GM12878 (cell line): ENCODE data around the gene CDK11B. TPM values are rescaled to one million over a fixed set of nuclear protein-coding genes. Genes with fewer than 3 reads are reported as not detected.

Experiments used
- BMI1 ChIP-seq: fragments of 450-650 bp; IDR thresholded peaks from 2 replicates; pipeline ENCODE4 v1.6.1; 2016; ENCODE audit warnings: mild to moderate bottlenecking, moderate library complexity, borderline replicate concordance
- NR2C2 ChIP-seq: IDR thresholded peaks from 2 replicates; pipeline ENCODE4 v1.6.1; 2011; ENCODE audit warnings: borderline replicate concordance, low read depth; ENCODE audit not compliant: control insufficient read depth, insufficient read length
- RAD51 ChIP-seq: fragments of 450-650 bp; IDR thresholded peaks from 2 replicates; pipeline ENCODE4 v1.6.1; 2016; ENCODE audit warnings: moderate library complexity, mild to moderate bottlenecking, inconsistent platforms
- YBX1 ChIP-seq: fragments of 450-650 bp; IDR thresholded peaks from 2 replicates; pipeline ENCODE4 v1.6.1; 2016; ENCODE audit warnings: antibody characterized with exemption
- ZBTB11 ChIP-seq: fragments of 450-650 bp; formaldehyde crosslinking; IDR thresholded peaks from 2 replicates; pipeline ENCODE4 v1.5.0; 2022; ENCODE audit warnings: mild to moderate bottlenecking, missing genetic modification characterization
- ZBTB33 ChIP-seq: fragments of 450-650 bp; IDR thresholded peaks from 2 replicates; pipeline ENCODE4 v1.6.1; 2017; ENCODE audit warnings: mild to moderate bottlenecking
- ZNF592 ChIP-seq: fragments of 450-650 bp; IDR thresholded peaks from 2 replicates; pipeline ENCODE4 v1.6.1; 2017; ENCODE audit warnings: mild to moderate bottlenecking, moderate library complexity
- polyA plus RNA-seq, 11 experiments: library from polyadenylated mRNA; depleted of rRNA in 4 of 11; unstranded in 6 of 11; stranded (reverse) in 5 of 11; fragments of >200 nt; fragmentation: Nextera tagmentation in 4 of 11; fragmentation: Illumina TruSeq in 1 of 11; extraction: Ambion mirVana in 4 of 11; extraction: Trizol in 1 of 11; gene quantifications; 1 replicate in 1 of 11; 2 replicates in 10 of 11; pipeline versions ENCODE4 v1.2.1 to v1.2.3, GENCODE V29; 2011 to 2016; ENCODE audit warnings: inconsistent platforms in 2 of 11, missing spikeins in 2 of 11, low read depth in 1 of 11
- total RNA-seq, 4 experiments: library from RNA; depleted of rRNA in 3 of 4; stranded (reverse); fragments of >200 nt in 3 of 4; fragmentation: Illumina TruSeq in 1 of 4; extraction: Trizol in 1 of 4; gene quantifications; 2 replicates each; pipeline versions ENCODE4 v1.2.1 to v1.2.3, GENCODE V29; 2013 to 2021

Gene CDK11B
- total and polyA plus RNA-seq, 10 of the 15 experiments (the other 5 are each of a cell fraction or from before 2014, with no cell fraction given) = 3.2 to 30.9 (median 18.0) TPM

GRCh38 chr1:1614954-1615255 is 43.9 kb downstream of the CDK11B start (continued):
- TF ChIP-seq ZBTB11 (no peak), BMI1 (no peak), RAD51 (no peak), ZNF592 (no peak), NR2C2 (no peak), ZBTB33 (no peak), YBX1 (0 out of 2 replicates have a peak, but pooled peaks have one; percentile 19)
